HG02588 (cell line): ENCODE results near the gene ZNF790.

Source experiments
- ATAC-seq: cut with Tn5 transposase; IDR thresholded peaks from one replicate; pipeline ENCODE4 v1.9.1; 2021; ENCODE audit warnings: mild to moderate bottlenecking, moderate library complexity; ENCODE audit not compliant: unreplicated experiment

The ZNF790 gene

DNA sequence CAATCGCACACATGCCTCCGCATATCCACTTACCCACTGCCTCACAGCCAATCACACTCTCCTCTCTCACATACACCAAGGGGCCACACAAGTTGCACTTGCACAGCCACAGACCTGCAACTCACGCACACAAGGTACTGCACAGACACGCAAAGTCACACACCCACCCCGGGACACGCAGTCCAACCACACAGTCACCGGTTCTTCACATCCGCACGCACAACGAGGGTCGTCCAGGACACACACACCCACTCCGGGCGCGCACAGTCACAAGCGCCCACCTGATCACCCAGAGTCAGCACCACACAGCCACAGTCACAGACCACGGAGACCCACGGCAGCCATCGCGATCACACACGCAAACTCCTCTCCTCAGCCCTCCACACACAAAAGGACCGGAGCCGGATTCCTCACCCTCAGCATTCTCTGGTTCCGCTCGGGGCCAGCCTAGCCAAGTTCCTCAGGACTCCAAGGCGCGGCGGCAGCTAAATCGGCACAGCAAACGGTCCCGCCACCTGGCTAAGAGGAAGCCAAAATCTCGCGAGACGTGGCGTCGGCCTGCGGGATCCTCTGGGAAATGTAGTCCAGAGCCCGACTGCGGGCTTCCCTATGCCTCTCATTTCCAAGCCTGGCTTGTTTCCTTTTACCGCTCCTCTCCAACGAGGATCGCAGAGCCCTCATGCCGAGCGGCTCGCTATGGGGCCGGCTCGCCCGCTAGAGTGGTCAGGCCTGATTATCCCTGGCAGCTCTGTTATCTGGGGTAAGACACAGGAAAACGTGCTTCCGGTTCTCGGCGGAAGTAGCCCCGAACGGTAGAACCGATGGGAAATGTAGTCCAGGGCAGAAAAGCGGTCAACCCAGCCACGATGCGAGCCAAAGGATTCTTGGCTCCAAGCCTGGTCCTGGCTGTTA, 65.6 kb downstream of the ZNF790 start, which contains the start of gene ZNF850:
Gene ZNF850 (minus strand): TSS at position 497 of the 912 bp plus-strand sequence. CDS start 10,201 bp downstream, outside the sequence.
- ATAC-seq: peak; percentile 87

DNA sequence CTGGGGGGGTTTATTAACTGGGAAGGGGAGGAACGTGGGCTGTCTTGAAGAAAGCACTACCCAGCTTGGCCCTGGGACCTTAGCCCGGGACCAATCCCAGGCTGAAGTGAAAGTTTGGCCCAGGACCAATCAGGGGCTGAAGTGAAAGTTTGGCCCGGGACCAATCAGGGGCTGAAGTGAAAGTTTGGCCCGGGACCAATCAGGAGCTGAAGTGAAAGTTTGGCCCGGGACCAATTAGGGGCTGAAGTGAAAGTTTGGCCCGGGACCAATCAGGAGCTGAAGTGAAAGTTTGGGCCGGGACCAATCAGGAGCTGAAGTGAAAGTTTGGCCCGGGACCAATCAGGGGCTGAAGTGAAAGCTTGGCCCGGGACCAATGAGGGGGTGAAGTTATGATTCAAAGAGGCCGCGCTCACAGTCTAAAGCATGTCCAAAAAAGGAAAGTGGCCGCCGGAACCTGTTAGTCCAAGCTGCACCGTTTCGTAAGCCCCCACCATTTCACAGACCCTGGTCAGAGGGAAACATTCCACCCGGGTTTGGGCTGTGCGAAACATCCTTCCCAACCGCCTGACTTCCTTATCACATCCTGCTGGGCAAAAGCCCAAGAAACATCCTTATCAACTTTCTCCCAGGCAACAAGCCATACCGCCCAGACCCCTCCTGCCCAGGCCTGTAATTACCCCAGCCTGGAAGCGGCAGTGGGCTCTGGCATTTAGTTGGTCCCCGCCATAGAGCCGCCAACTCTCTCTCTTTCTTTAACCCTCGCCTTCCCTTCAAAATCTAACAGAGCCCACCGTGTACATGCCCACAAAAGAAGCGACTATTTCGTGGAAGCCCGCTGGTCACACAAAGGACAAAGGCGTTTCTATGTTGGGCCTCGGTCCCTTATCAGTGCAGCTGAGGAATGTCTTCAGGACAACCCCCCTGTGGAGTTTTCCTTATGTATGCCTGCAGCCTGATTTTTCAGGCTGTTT, 66.6 kb downstream of the ZNF790 start:
- ATAC-seq: no peak
